ENCODE results near the gene SH2D6.

SH2D6 gene

DNA sequence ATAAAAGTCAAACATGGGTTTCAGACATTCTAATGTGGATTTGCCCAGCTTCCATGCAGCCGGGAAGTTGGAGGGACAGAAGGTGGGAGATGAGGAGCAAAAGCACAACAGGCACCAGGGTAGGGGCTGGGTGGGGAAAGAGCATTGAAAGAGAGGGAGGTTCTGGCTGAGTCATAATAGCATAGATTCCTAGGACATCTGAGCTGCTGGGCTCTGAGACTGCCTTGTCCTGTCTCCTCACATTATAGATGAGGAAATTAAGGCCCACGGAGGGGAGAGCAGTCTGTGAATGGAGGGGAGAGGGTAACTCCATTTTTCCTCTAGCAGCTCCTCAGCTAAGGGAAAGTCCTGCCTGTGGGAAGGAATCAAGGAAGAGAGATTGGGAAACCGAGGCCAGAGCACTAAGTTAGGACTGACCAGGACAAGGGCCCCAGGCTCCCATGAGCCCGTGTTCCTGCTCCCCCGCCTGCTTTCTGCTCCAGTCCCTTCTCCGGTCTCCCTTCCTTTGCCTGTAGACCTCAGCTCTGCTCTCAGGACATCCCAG lies 26.2 kb downstream of the SH2D6 start:
- DNase-seq, result no peak

GRCh38 chr2:85445316-85446295 lies 27.1 kb downstream of the SH2D6 start:
- no peak for DNase-seq

- DNase-seq, result no peak
Observed at GRCh38 chr2:85446296-85447221, 28.0 kb downstream of the SH2D6 start.

GRCh38 chr2:85447222-85447585 lies 28.7 kb downstream of the SH2D6 start:
- no peak for DNase-seq

DNA sequence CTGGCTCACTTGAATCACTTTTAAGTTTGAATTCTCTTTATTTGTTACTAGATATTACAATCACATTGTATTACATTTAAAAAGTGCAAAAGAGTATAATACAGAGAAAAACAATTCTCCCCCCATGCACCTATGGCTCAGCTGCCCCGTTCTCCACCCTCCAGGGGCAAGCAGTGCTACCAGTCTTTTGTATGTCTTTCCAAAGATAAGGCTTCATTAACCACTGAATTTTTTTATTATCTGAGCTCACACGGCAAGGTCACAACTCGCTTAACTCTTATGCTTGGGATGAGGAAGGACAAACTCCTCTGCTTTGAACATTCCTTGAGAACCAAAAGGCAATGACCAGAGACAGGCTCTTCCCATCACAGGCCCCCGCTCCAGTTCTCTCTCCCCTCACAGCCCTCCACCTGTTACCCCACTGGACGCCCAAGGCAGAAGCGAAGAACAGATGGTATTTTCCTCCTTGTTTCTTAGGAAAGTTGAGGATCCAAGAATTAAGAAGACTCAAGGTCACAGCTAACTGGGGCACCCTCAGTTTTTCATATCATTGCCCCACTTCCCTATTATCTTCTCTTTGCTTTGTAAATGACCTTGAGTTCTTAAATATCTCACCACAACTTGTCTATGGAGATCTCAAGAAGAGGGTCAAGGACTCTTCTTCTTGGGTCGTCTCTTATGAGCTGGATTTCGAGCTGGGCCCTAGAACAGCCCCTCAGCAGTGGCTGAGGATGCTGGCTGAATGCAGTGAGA lies 30.1 kb downstream of the SH2D6 start:
- no peak for DNase-seq

DNA sequence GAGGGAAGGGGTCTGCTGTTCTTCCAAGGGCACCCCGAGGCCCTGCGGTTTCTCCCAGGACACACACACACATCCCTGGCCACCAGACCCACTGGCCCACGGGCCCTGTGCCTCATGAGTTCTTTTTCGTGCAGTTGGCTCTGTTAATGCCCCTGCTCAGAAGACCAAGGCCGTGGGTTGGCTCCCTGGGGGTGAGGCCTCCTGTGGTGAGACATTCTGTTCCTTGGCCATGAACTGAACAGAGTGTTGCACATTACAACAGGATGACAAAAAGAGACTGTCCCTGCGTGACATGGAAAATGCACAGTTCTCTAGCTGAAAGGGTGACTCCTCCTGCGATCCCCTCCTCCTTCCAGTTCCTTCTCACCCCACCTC lies 30.7 kb downstream of the SH2D6 start:
- no peak for DNase-seq

DNA sequence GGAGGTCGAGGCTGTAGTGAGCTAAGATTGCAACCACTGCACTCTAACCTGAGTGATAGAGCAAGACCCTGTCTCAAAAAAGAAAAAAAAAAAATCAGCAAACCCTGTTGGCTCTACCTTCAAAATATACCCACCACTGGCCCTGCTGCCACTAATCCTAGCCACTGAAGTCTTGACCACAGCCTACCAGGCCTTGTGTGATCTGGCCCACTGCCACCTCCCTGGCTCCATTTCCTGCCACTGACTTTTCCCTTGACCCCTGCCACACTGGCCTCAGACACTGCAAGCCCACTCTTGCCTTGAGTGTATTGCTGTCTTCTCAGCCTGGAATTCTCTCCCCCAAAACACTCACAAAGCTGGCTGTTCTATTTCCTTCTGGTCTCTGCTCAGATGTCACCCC lies 33.7 kb downstream of the SH2D6 start:
- no peak for DNase-seq

GRCh38 chr2:85453571-85453970 lies 35.1 kb downstream of the SH2D6 start:
- no peak for DNase-seq

GRCh38 chr2:85455552-85456090 lies 37.1 kb downstream of the SH2D6 start:
- no peak for DNase-seq

- DNase-seq, result no peak
Observed at GRCh38 chr2:85457043-85457442, 38.5 kb downstream of the SH2D6 start.

GRCh38 chr2:85457877-85458316 lies 39.4 kb downstream of the SH2D6 start:
- no peak for DNase-seq

- no peak for DNase-seq
Observed at GRCh38 chr2:85458601-85459563, 40.4 kb downstream of the SH2D6 start.

GRCh38 chr2:85459771-85460170 lies 41.3 kb downstream of the SH2D6 start:
- no peak for DNase-seq

GRCh38 chr2:85462322-85462721 lies 43.8 kb downstream of the SH2D6 start:
- no peak for DNase-seq

DNA sequence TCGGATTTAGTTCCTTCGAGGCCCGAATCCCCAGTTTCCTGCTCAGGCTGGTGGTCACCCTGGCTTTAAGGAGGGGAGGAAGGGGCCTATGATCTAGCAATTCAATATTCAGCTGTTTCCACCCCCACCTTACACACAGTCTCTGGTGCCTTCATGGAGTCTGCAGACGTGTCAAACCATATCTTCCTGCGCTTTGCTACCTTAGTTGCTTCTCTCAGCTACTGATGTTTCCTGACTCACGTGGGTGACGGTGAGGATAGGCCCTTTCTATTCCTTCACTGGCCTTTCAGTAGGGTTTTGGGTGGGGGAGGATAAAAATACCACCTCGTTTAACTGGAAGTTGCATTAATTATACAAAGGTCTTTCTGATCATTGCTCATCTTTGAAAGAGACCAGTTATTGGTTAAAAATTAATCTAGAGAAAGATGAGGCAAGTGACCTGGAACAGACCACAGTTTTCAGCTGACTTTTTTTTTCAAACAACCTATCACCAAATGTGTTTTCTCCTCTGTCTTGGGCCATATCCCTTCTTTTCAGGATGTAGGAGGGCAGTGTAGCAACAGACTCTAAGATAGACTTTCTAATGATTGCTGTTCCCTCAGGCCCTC lies 49.7 kb downstream of the SH2D6 start:
- DNase-seq, result no peak

GRCh38 chr2:85468704-85469349 lies 50.3 kb downstream of the SH2D6 start:
- DNase-seq, result no peak

DNA sequence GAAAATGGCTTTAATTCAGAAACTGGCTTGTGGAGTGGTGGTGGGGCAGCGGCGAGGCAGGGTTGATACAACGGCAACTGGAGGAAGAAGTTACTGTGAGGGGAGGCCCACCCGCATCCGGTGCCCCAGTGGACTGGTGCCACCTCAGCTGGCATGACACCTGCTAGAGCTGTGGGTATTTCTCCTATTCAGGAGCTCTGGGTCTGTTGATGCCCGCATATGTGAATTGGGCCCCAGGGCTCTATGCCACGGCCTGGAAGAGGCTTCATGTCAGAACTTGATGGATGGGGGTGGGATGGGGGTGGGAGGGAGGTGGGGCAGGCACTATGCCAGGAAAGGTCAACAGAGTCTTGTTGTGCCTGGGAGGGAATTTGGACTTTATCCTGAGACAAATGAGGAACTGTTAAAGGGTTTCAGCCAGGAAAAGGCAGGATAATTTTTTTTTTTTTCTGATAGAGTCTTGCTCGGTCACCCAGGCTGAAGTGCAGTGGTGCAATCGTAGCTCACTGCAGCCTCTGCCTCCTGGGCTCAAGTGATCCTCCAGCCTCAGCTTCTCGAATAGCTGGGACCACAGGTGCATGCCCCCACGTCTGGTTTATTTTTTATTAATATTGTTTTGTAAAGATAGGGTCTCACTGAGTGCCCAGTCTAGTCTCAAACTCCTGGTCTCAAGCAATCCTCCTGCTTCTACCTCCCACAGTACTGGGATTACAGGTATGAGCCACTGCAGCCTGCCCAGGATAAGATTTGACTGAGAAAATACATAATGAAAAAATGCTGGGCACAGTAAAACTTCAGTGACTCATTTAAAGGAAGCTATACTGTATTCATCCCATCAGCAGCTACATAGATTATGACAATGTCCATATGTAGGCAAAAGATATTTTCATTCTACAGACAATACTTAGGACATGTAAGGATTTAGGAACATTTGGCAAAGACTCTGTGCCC lies 52.6 kb downstream of the SH2D6 start:
- DNase-seq, result no peak

DNA sequence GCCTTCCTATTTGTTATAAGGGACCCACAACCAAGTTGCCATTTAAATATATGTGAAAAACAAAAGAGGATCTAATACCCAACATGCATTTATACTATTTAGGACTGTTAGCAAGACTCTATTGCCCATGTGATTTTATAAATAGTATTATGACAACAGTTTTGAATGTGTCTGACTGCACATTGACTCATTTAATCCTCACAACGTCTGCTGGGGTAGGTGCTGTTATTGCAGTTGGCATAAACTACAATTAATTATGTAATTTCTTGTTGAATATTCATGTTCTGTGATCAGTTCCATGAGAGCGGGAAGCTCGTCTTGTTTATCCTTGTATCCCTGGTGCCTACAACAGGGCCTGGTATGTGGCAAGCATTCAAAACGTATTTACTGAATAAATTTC lies 53.7 kb downstream of the SH2D6 start:
- DNase-seq, result no peak

Data from activated CD4-positive, alpha-beta T cell treated with anti-CD3 and anti-CD28 coated beads, Interleukin-2, Interleukin-6, amounts not matched to agents 100 ng/mL and 50 ng/mL, durations not matched to agents 16 hours and 8 hours (primary cell).